ENCODE measurements around the gene SMIM28.
"Not testable (repeated sequence)": the region's sequence is repeated elsewhere in the genome, so short reads cannot be mapped to it uniquely, and the experiment has no call there.

The SMIM28 gene

DNA sequence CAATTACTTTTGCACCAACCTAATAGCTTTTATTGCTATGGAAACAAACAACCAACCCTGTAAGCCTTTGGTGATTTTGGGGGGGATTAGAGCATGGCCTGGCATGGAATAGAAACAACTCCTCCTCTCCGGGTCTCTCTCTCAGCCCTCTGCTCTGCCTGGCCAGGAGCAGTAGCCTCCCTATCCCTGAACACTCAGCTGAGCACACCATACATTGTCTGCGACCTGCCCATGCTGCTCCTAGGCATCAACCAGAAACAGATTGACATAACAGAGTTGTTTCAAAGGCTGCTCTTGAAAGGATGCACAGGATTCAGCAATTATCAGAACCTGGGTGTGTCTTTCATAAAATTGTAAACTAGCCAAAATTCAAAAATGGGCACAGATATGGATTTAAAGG, 29.8 kb upstream of the SMIM28 start:
- no peak overlapping the region for H3K4me3 ChIP-seq (ENCODE audit: low read length)
- H3F3A ChIP-seq (ENCODE audit: control insufficient read depth, insufficient read depth), result no peaks in the 10 kb centered on the region
- no peaks in the 10 kb centered on the region for H3K36me3 ChIP-seq (ENCODE audit: control insufficient read depth, low read length)
- no peaks in the 10 kb centered on the region for H3K9me2 ChIP-seq (replicated peaks; ENCODE audit: control insufficient read depth, low read length)
- H3K79me2 ChIP-seq (ENCODE audit: control insufficient read depth, low read length), result no peaks in the 10 kb centered on the region
- no peaks in the 10 kb centered on the region for H3K9me3 ChIP-seq (ENCODE audit: control insufficient read depth, insufficient read depth, low read length)
- no peak for TF ChIP-seq EZH2phosphoT487 (IDR thresholded peaks at IDR 0.05; ENCODE audit: borderline replicate concordance, low read length)
- TF ChIP-seq, protein P1, sequence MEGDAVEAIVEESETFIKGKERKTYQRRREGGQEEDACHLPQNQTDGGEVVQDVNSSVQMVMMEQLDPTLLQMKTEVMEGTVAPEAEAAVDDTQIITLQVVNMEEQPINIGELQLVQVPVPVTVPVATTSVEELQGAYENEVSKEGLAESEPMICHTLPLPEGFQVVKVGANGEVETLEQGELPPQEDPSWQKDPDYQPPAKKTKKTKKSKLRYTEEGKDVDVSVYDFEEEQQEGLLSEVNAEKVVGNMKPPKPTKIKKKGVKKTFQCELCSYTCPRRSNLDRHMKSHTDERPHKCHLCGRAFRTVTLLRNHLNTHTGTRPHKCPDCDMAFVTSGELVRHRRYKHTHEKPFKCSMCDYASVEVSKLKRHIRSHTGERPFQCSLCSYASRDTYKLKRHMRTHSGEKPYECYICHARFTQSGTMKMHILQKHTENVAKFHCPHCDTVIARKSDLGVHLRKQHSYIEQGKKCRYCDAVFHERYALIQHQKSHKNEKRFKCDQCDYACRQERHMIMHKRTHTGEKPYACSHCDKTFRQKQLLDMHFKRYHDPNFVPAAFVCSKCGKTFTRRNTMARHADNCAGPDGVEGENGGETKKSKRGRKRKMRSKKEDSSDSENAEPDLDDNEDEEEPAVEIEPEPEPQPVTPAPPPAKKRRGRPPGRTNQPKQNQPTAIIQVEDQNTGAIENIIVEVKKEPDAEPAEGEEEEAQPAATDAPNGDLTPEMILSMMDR (IDR thresholded peaks at IDR 0.05; ENCODE audit: low read depth, low read length, poor library complexity, severe bottlenecking), result no peak
- no peaks in the 10 kb centered on the region for H4K20me1 ChIP-seq (ENCODE audit: control insufficient read depth, insufficient read depth, low read depth, low read length)
- no peak overlapping the region for H3K27ac ChIP-seq (ENCODE audit: low read depth, low read length)
- no peaks in the 10 kb centered on the region for H3K4me1 ChIP-seq (ENCODE audit: control insufficient read depth, low read length)
- no peaks in the 10 kb centered on the region; the same call in 1 of the 2 replicates for H3K27me3 ChIP-seq (ENCODE audit: control insufficient read depth, low read length)
- H3K4me2 ChIP-seq (ENCODE audit: low read length), result no peak overlapping the region

DNA sequence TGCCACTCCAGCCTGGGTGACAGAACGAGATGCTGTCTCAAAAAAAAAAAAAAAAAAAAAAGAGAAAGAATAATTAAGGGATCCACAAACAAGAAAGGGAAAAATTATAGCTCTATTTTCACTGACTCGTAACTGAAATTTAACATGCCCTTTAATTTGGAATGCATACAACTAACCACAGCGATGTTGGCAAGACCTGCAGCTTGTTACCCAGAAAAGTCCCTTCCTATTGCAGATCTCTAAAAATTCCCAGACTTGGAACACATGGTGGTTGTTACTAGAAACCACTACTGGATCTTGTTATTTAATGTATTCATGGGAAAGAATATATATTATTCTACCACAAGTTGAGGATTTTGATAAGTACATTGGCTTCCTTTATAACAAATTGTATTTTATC, 27.8 kb upstream of the SMIM28 start:
- H3K4me1 ChIP-seq (ENCODE audit: control insufficient read depth, low read length), result no peaks in the 10 kb centered on the region
- H3K4me2 ChIP-seq (ENCODE audit: low read length), result no peak overlapping the region
- H3K27ac ChIP-seq (ENCODE audit: low read depth, low read length), result no peak overlapping the region
- no peaks in the 10 kb centered on the region for H3K9me3 ChIP-seq (ENCODE audit: control insufficient read depth, insufficient read depth, low read length)
- H3K27me3 ChIP-seq (ENCODE audit: control insufficient read depth, low read length), result no peaks in the 10 kb centered on the region
- TF ChIP-seq, protein P1 (IDR thresholded peaks at IDR 0.05; ENCODE audit: low read depth, low read length, poor library complexity, severe bottlenecking), result no peak
- no peak for TF ChIP-seq EZH2phosphoT487 (IDR thresholded peaks at IDR 0.05; ENCODE audit: borderline replicate concordance, low read length)
- no peaks in the 10 kb centered on the region for H3K79me2 ChIP-seq (ENCODE audit: control insufficient read depth, low read length)
- no peaks in the 10 kb centered on the region for H4K20me1 ChIP-seq (ENCODE audit: control insufficient read depth, insufficient read depth, low read depth, low read length)
- no peaks in the 10 kb centered on the region for H3F3A ChIP-seq (ENCODE audit: control insufficient read depth, insufficient read depth)
- H3K9me2 ChIP-seq (replicated peaks; ENCODE audit: control insufficient read depth, low read length), result no peaks in the 10 kb centered on the region
- H3K36me3 ChIP-seq (ENCODE audit: control insufficient read depth, low read length), result no peaks in the 10 kb centered on the region
- no peak overlapping the region for H3K4me3 ChIP-seq (ENCODE audit: low read length)

DNA sequence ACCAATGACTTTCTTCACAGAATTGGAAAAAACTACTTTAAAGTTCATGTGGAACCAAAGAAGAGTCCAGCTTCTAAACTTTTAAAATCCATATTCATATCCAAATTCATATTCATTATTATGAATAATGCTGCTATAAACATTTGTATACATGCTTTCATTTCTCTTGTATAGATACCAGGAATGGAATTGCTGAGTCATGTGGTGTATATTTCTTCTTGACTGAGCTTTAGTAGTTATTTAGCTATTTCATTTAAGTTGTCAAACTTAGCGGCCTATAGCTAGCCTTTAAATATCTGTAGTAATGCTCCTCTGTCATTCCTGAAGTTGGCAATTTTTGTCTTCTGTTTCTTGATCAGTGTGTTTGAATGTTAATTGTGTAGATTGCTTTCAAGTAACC, 19.8 kb upstream of the SMIM28 start:
- TF ChIP-seq, protein P1 (IDR thresholded peaks at IDR 0.05; ENCODE audit: low read depth, low read length, poor library complexity, severe bottlenecking), result no peak
- TF ChIP-seq EZH2phosphoT487 (IDR thresholded peaks at IDR 0.05; ENCODE audit: borderline replicate concordance, low read length), result no peak

DNA sequence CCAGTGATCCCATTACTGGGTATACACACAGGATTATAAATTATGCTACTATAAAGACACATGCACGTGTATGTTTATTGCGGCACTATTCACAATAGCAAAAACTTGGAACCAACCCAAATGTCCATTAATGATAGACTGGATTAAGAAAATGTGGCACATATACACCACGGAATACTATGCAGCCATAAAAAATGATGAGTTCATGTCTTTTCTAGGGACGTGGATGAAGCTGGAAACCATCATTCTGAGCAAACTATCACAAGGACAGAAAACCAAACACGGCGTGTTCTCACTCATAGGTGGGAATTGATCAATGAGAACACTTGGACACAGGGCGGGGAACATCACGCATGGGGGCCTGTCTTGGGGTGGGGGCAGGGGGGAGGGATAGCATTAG, 9.0 kb upstream of the SMIM28 start:
- not testable (repeated sequence) for H3K4me2 ChIP-seq (ENCODE audit: low read length); H3K9me3 ChIP-seq (ENCODE audit: control insufficient read depth, insufficient read depth, low read length); H3K36me3 ChIP-seq (ENCODE audit: control insufficient read depth, low read length); H4K20me1 ChIP-seq (ENCODE audit: control insufficient read depth, insufficient read depth, low read depth, low read length); H3K79me2 ChIP-seq (ENCODE audit: control insufficient read depth, low read length); H3K4me3 ChIP-seq (ENCODE audit: low read length); H3F3A ChIP-seq (ENCODE audit: control insufficient read depth, insufficient read depth); H3K27ac ChIP-seq (ENCODE audit: low read depth, low read length); H3K9me2 ChIP-seq (replicated peaks; ENCODE audit: control insufficient read depth, low read length); H3K27me3 ChIP-seq (ENCODE audit: control insufficient read depth, low read length); H3K4me1 ChIP-seq (ENCODE audit: control insufficient read depth, low read length)

More for the DNA sequence above, 19.8 kb upstream of the SMIM28 start:
- Histone ChIP-seq H3K79me2 (ENCODE audit: control insufficient read depth, low read length) (no peaks in the 10 kb centered on the region), H3K4me2 (ENCODE audit: low read length) (no peak overlapping the region), H3K4me1 (ENCODE audit: control insufficient read depth, low read length) (no peaks in the 10 kb centered on the region), H3K9me3 (ENCODE audit: control insufficient read depth, insufficient read depth, low read length) (peaks cover 3% of the 10 kb centered on the region; the same call in 1 of the 2 replicates), H3K27me3 (ENCODE audit: control insufficient read depth, low read length) (no peaks in the 10 kb centered on the region), H4K20me1 (ENCODE audit: control insufficient read depth, insufficient read depth, low read depth, low read length) (no peaks in the 10 kb centered on the region), H3K27ac (ENCODE audit: low read depth, low read length) (no peak overlapping the region), H3K4me3 (ENCODE audit: low read length) (no peak overlapping the region), H3F3A (ENCODE audit: control insufficient read depth, insufficient read depth) (no peaks in the 10 kb centered on the region), H3K36me3 (ENCODE audit: control insufficient read depth, low read length) (no peaks in the 10 kb centered on the region), H3K9me2 (replicated peaks; ENCODE audit: control insufficient read depth, low read length) (no peaks in the 10 kb centered on the region)
